Panc1 (cell line): ENCODE data around the gene LRRC8C. TPM values are rescaled to one million over a fixed set of nuclear protein-coding genes. Genes with fewer than 3 reads are reported as not detected.

Experiments
- ATAC-seq: fragments of 200-7000 bp; cut with Tn5 transposase; 2 replicates; pipeline ENCODE4 v1.9.1; 2020; ENCODE audit warnings: mild to moderate bottlenecking, moderate library complexity
- BruUV-seq: library from RNA; stranded (reverse); fragments of 400-500 nt; replicated peaks from 2 replicates; lab custom pipeline; 2021; lab: Mats Ljungman, UMichigan
- CTCF ChIA-PET: fragments of 300-600 bp; sonication (Branson Sonifier 250); formaldehyde crosslinking; loops from one replicate; lab custom pipeline; 2022; ENCODE audit warnings: antibody characterized with exemption; lab: Charles Lee
- POLR2A ChIA-PET: fragments of 300-600 bp; sonication (Branson Sonifier 250); formaldehyde crosslinking; loops from one replicate; lab custom pipeline; 2022; ENCODE audit warnings: antibody characterized with exemption; lab: Charles Lee
- DNase-seq: peaks from one replicate; pipeline ENCODE4 v3.0.0-alpha.2; 2010; ENCODE audit warnings: low read depth, low spot score
- H3K27ac ChIP-seq: 2 replicates; pipeline ENCODE4 v1.5.1; 2011; ENCODE audit warnings: mild to moderate bottlenecking, low read length, inconsistent platforms
- H3K27me3 ChIP-seq: fragments of 200-500 bp; sonication (Bioruptor generic); 2 replicates; pipeline ENCODE4 v1.6.0; 2014; ENCODE audit warnings: low read length, inconsistent platforms; ENCODE audit not compliant: control insufficient read depth, insufficient read depth
- H3K36me3 ChIP-seq: fragments of 200-500 bp; sonication (Bioruptor generic); 2 replicates; pipeline ENCODE4 v1.5.1; 2014; ENCODE audit warnings: inconsistent platforms, mild to moderate bottlenecking, low read length, moderate library complexity; ENCODE audit not compliant: control insufficient read depth, insufficient read depth
- H3K4me1 ChIP-seq: 2 replicates; pipeline ENCODE4 v1.5.1; 2011; ENCODE audit warnings: inconsistent platforms, mild to moderate bottlenecking, low read length, moderate library complexity; ENCODE audit not compliant: control insufficient read depth, insufficient read depth
- H3K4me3 ChIP-seq, 2 experiments: 2 replicates each; pipeline ENCODE4 v1.5.1; 2011 to 2012; ENCODE audit warnings: low read depth in 2 of 2, low read length in 2 of 2, mild to moderate bottlenecking in 2 of 2, inconsistent platforms in 1 of 2, moderate library complexity in 1 of 2
- H3K9me3 ChIP-seq: fragments of 200-500 bp; sonication (Bioruptor generic); 2 replicates; pipeline ENCODE4 v1.5.1; 2014; ENCODE audit warnings: low read depth, mild to moderate bottlenecking, inconsistent platforms, low read length, moderate library complexity; ENCODE audit not compliant: control insufficient read depth, insufficient read depth
- POLR2AphosphoS5 ChIP-seq: IDR thresholded peaks from 2 replicates; pipeline ENCODE4 v1.6.1; 2012; ENCODE audit warnings: mild to moderate bottlenecking, low read depth, low read length, moderate library complexity
- SIN3A ChIP-seq: IDR thresholded peaks from 2 replicates; pipeline ENCODE4 v1.6.1; 2012; ENCODE audit warnings: low read depth, mild to moderate bottlenecking, low read length, moderate library complexity, borderline replicate concordance; ENCODE audit not compliant: insufficient read depth
- TCF7L2 ChIP-seq: IDR thresholded peaks from 2 replicates; pipeline ENCODE4 v1.6.1; 2011; ENCODE audit warnings: mild to moderate bottlenecking, low read depth, low read length, inconsistent platforms
- in situ Hi-C: cut with HindIII; loops from 2 replicates; pipeline ENCODE4 v1.10.0; 2016; ENCODE audit warnings: low sequenced_read_pairs, low pct_unique_long_range_greater_than_20kb
- intact Hi-C: fragments of 100-400 bp; cut with micrococcal nuclease; formaldehyde crosslinking; loops from one replicate; pipeline ENCODE4 v1.10.0; 2022; ENCODE audit not compliant: unreplicated experiment
- total RNA-seq: library from RNA; stranded (reverse); gene quantifications from one replicate; pipeline ENCODE4 v1.2.1, GENCODE V29; 2021; ENCODE audit not compliant: unreplicated experiment
- TF ChIP-seq, protein P1 (sequence below): fragments of 450-650 bp; IDR thresholded peaks from 2 replicates; pipeline ENCODE4 v1.5.1; 2017; ENCODE audit warnings: mild to moderate bottlenecking
- TF ChIP-seq, protein P2 (sequence below), 2 experiments: IDR thresholded peaks; 2 replicates each; pipeline ENCODE4 v1.6.1; 2011 to 2012; ENCODE audit warnings: low read depth in 2 of 2, control low read depth in 1 of 2, low read length in 1 of 2, mild to moderate bottlenecking in 1 of 2, moderate library complexity in 1 of 2; ENCODE audit not compliant: insufficient read depth in 1 of 2

The LRRC8C gene
- total RNA-seq, 1 experiment from 2014 or later, result 17.1 TPM

DNA sequence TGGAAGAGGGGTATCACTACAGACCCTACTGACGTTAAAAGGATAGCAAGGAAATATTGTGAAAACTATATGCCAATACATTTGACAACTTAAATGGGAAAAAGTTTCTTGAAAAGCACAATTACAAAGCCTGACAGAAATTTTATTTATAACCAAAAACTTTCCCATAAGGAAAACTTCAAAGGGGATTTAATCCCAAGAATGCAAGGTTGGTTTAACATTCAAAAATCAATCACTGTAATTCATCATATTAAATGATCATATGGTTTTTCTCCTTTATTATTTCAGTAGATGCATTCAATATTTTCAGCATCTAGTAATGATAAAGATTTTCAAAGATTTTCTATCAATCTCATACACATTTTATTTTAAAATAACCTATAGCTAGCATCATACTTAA is 13.3 kb downstream of the LRRC8C start:
- TF ChIP-seq TCF7L2 (no peak), SIN3A (no peak), POLR2AphosphoS5 (no peak)
- TF ChIP-seq, protein P1, sequence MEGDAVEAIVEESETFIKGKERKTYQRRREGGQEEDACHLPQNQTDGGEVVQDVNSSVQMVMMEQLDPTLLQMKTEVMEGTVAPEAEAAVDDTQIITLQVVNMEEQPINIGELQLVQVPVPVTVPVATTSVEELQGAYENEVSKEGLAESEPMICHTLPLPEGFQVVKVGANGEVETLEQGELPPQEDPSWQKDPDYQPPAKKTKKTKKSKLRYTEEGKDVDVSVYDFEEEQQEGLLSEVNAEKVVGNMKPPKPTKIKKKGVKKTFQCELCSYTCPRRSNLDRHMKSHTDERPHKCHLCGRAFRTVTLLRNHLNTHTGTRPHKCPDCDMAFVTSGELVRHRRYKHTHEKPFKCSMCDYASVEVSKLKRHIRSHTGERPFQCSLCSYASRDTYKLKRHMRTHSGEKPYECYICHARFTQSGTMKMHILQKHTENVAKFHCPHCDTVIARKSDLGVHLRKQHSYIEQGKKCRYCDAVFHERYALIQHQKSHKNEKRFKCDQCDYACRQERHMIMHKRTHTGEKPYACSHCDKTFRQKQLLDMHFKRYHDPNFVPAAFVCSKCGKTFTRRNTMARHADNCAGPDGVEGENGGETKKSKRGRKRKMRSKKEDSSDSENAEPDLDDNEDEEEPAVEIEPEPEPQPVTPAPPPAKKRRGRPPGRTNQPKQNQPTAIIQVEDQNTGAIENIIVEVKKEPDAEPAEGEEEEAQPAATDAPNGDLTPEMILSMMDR, result no peak
- TF ChIP-seq, protein P2, sequence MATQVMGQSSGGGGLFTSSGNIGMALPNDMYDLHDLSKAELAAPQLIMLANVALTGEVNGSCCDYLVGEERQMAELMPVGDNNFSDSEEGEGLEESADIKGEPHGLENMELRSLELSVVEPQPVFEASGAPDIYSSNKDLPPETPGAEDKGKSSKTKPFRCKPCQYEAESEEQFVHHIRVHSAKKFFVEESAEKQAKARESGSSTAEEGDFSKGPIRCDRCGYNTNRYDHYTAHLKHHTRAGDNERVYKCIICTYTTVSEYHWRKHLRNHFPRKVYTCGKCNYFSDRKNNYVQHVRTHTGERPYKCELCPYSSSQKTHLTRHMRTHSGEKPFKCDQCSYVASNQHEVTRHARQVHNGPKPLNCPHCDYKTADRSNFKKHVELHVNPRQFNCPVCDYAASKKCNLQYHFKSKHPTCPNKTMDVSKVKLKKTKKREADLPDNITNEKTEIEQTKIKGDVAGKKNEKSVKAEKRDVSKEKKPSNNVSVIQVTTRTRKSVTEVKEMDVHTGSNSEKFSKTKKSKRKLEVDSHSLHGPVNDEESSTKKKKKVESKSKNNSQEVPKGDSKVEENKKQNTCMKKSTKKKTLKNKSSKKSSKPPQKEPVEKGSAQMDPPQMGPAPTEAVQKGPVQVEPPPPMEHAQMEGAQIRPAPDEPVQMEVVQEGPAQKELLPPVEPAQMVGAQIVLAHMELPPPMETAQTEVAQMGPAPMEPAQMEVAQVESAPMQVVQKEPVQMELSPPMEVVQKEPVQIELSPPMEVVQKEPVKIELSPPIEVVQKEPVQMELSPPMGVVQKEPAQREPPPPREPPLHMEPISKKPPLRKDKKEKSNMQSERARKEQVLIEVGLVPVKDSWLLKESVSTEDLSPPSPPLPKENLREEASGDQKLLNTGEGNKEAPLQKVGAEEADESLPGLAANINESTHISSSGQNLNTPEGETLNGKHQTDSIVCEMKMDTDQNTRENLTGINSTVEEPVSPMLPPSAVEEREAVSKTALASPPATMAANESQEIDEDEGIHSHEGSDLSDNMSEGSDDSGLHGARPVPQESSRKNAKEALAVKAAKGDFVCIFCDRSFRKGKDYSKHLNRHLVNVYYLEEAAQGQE (IDR thresholded peaks at IDR 0.05; ENCODE audit: insufficient read depth in 1 of 2, low read depth in 2 of 2, low read length in 1 of 2), result no peak
- intact Hi-C loops, result no loop called here
- H3K4me3 ChIP-seq, result no peak overlapping the region
- in situ Hi-C loops, result no loop called here
- CTCF ChIA-PET, result no interaction called here
- no peak for ATAC-seq
- BruUV-seq, result no TSS peak
- no peaks in the 10 kb centered on the region for H3K36me3 ChIP-seq
- H3K9me3 ChIP-seq, result peaks cover 12% of the 10 kb centered on the region; the same call in 1 of the 2 replicates
- DNase-seq, result no peak
- H3K27me3 ChIP-seq, result no peaks in the 10 kb centered on the region
- H3K4me1 ChIP-seq, result no peaks in the 10 kb centered on the region; the same call in 1 of the 2 replicates
- H3K27ac ChIP-seq, result no peak overlapping the region
- POLR2A ChIA-PET, result interaction anchor here (1.4 kb wide), 1 partner anchor 10 kb away, joined by 4 read pairs; no protein-coding TSS in a partner anchor

DNA sequence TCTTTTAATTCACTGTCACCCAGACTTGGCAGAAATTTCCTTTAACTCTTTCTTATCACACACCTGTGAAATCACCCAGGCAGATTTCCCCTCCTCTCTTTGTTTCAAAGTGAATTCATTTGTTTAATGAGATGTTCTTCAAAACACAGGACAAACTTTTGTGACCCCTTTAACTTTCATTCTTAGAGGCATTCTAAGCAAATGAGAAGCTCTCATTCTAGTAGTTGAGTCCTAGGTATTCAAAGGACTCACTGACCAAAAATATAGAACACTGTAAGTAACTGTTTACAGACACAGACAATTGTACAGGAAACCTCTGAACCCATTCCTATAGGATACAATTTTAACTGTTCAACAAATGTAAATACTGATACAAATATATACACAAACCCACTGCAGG is 16.9 kb downstream of the LRRC8C start:
- Histone ChIP-seq H3K9me3 (peaks cover 12% of the 10 kb centered on the region; the same call in 1 of the 2 replicates), H3K27ac (no peak overlapping the region), H3K4me1 (no peaks in the 10 kb centered on the region), H3K36me3 (no peaks in the 10 kb centered on the region), H3K4me3 (no peak overlapping the region), H3K27me3 (no peaks in the 10 kb centered on the region)
- ChIA-PET CTCF (no interaction called here), POLR2A (no interaction called here)
- in situ Hi-C loops, result no loop called here
- no peak for ATAC-seq
- intact Hi-C loops, result no loop called here
- BruUV-seq, result no TSS peak
- no peak for DNase-seq
- TF ChIP-seq, protein P1, result no peak
- TF ChIP-seq SIN3A, result no peak
- no peak for TF ChIP-seq TCF7L2
- TF ChIP-seq, protein P2 (IDR thresholded peaks at IDR 0.05; ENCODE audit: insufficient read depth in 1 of 2, low read depth in 2 of 2, low read length in 1 of 2), result no peak
- no peak for TF ChIP-seq POLR2AphosphoS5
